Measurements from ENCODE around the gene ABHD2.
A peak's percentile ranks its signal among the peaks of the same experiment; 100 is the strongest.
"Not testable (repeated sequence)": the region's sequence is repeated elsewhere in the genome, so short reads cannot be mapped to it uniquely, and the experiment has no call there.

Gene ABHD2, protein sequence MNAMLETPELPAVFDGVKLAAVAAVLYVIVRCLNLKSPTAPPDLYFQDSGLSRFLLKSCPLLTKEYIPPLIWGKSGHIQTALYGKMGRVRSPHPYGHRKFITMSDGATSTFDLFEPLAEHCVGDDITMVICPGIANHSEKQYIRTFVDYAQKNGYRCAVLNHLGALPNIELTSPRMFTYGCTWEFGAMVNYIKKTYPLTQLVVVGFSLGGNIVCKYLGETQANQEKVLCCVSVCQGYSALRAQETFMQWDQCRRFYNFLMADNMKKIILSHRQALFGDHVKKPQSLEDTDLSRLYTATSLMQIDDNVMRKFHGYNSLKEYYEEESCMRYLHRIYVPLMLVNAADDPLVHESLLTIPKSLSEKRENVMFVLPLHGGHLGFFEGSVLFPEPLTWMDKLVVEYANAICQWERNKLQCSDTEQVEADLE

GRCh38 chr15:89087830-89088604, at the start of gene ABHD2:
Gene ABHD2, plus strand, starts transcription at chr15:89088456. Its CDS starts 27,872 bp downstream, at chr15:89116328.
- DNase-seq: peak; percentile 76 to 100 (median 98)

- no peak for DNase-seq
Measured at GRCh38 chr15:89039142-89039541, 49.1 kb upstream of the ABHD2 start.

GRCh38 chr15:89041507-89041906, 46.7 kb upstream of the ABHD2 start:
- no peak for DNase-seq

DNA sequence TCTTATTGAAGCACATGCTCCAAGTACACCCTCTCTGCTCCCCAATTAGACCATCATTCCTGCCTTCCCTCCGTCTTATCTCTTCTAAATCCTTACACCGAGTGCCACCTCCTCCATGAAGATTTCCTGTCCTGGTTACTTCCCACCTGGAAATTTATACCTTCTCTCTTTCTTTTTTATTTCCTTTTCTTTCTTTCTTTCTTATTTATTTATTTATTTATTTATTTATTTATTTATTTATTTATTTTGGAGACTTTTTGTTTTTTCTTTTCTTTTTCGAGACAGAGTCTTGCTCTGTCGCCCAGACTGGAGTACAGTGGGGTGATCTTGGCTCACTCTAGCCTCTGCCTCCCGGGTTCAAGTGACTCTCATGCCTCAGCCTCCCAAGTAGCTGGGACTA, 45.9 kb upstream of the ABHD2 start:
- DNase-seq: no peak

- no peak for DNase-seq
Measured at GRCh38 chr15:89043031-89044002, 44.9 kb upstream of the ABHD2 start.

DNA sequence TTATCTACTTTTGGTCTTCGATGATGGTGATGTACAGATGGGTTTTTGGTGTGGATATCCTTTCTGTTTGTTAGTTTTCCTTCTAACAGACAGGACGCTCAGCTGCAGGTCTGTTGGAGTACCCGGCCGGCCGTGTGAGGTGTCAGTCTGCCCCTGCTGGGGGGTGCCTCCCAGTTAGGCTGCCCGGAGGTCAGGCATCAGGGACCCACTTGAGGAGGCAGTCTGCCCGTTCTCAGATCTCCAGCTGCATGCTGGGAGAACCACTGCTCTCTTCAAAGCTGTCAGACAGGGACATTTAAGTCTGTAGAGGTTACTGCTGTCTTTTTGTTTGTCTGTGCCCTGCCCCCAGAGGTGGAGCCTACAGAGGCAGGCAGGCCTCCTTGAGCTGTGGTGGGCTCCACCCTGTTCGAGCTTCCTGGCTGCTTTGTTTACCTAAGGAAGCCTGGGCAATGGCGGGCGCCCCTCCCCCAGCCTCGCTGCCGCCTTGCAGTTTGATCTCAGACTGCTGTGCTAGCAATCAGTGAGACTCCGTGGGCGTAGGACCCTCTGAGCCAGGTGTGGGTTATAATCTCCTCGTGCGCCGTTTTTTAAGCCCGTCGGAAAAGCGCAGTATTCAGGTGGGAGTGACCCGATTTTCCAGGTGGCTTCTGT, 39.1 kb upstream of the ABHD2 start:
- not testable (repeated sequence) for DNase-seq

DNA sequence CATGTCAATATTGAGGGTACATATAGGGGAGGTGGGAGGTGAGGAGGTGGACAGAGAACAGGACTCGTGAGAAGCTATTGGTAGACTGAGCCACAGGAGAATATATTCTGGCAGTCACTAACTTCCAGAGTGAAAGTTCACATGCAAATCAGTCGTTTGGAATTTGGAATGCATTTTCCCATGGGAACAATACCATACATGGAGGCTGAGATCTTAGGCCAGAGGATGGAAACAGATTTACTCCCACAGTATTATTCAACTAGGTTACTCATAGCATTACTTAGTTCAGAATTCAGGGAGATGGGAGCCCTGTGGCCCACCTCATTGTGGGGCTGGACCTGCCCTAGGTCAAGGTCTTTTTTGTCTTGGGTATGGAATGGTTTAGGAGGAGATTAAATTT, 36.4 kb upstream of the ABHD2 start:
- no peak for DNase-seq

DNA sequence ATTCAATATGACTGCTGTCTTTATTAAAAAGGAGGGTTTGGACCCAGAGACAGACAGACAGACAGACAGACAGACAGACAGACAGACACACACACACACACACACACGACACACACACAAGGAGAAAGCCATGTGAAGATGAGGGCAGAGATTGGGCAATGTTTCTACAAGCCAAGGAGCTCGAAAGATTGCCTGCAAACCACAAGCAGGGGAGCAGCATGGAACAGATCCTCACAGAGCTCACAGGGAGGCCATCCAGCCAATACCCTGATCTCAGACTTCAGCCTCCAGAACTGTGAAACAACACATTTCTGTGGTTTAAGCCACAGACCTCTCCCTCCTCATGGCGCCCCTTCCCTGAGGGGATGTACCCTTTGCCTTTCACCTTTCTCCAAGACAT, 35.8 kb upstream of the ABHD2 start:
- no peak for DNase-seq

DNA sequence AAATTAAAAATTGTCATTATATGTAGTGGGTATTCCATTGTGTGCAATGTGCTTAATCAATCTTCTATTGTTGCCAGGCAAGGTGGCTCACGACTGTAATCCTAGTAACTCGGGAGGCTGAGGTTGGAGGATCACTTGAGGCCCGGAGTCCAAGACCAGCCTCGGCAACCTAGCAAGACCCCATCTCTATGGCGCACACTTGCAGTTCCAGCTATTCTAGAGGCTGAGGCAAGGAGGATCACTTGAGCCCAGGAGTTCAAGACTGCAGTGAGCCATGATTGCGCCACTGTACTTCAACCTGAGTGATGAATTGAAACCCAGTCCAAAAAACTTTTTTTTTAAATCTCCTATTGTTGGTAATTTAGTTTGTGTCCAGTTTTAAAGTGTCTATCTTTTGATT, 33.4 kb upstream of the ABHD2 start:
- no peak for DNase-seq

- DNase-seq: peak in 13 of 14 donors; percentile 4 to 82 (median 55)
Measured at GRCh38 chr15:89057506-89058133, 30.6 kb upstream of the ABHD2 start.

GRCh38 chr15:89058376-89058775, 29.9 kb upstream of the ABHD2 start:
- no peak for DNase-seq

GRCh38 chr15:89058876-89059405, 29.3 kb upstream of the ABHD2 start:
- peak in 1 of 14 donors; percentile 13 for DNase-seq

- DNase-seq: no peak
Measured at GRCh38 chr15:89066280-89066679, 22.0 kb upstream of the ABHD2 start.

- no peak for DNase-seq
Measured at GRCh38 chr15:89067751-89068150, 20.5 kb upstream of the ABHD2 start.

DNA sequence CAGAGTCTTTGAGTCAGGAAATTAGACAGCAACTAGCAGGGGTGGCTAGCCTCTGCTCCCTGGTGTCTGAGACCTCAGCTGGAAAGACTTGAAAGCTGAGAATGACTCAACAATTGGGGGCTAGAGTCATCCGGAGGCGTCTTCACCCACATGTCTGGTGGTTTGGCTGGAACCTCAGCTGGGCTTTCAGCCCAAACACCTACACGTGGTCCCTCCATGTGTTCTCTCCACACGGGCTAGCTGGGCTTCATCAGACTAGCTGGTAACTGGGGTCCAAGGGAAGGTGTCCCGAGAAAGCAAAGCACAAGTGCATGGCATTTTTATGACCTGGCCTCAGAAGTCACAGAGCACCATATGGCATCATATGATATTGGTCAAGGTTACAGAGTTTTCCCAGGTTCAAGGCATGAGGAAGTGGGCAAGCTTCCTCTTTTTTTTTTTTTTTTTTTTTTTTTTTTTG, 19.9 kb upstream of the ABHD2 start:
- peak in 1 of 14 donors; percentile 14 for DNase-seq

DNA sequence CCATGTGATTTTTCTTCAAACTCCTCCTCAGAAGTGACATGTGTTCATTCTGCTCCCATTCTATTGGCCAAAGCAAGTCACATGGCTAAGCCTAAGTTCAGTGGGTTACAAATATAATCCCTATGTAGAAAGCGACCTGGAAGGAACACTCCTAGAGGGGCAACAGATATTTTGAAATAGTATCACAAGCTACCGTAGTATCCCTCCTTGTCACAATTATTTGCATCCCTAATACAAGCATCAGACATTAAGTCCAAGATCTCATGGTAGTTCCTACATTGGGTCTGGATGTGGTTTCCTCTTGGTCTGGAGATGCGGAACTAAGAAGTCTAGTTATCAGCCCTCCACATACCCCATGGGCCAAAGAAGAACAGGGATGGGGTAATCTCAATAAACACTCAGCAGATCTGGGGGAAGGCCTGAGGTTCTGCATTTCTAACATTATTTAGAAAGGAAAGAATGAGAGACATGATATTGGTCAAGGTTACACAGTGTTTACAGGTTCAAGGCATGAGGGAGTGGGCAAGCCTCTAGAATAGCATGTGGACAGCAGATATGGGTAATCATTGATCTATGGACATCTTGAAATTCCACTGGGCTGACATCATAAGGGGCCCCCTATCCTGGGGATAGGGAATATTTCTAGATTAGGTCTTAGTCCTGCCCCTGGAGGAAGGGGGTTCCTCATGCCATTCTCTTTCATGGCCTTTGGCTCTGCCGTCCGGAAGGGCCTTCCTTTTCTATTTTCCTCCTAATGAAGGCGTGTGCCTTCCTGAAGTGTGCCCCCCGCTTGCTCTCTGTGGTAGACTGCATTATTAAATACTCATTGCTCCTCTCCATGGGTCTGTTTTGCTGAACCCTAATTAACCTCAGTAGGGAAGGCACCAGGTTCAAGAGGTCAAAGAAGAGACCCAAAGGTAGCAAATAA, 17.8 kb upstream of the ABHD2 start:
- DNase-seq: no peak

GRCh38 chr15:89071471-89071870, 16.8 kb upstream of the ABHD2 start:
- no peak for DNase-seq

DNA sequence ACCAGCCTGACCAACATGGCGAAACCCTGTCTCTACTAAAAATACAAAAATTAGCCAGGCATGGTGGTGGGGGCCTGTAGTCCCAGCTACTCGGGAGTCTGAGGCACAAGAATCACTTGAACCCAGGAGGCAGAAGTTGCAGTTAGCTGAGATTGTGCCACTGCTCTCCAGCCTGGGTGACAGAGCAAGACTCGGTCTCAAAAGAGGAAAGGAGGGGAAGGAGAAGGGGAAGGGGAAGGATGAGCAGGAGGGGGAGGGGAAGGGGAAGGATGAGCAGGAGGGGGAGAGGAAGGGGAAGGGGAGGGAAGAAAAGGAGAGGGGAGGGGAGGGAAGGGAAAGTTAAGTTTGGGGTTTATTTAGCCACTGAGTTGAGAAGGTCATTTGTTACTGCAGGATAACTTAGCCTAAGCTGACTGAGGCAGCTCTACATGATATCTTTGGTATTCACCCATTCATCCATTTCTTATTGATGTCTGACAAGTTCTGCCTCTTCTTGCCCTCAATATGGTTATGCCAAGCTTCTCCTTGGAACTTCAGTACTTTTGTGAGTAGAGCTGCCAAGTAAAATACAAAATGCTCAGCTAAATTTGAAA, 15.9 kb upstream of the ABHD2 start:
- no peak for DNase-seq

GRCh38 chr15:89074402-89075012, 13.7 kb upstream of the ABHD2 start:
- DNase-seq: no peak
